HEK293 (cell line): Measurements from ENCODE around the gene CS.
A peak's percentile ranks its signal among the peaks of the same experiment; 100 is the strongest.

ENCODE experiments used
- CTCF ChIA-PET: fragments of 350-600 bp; formaldehyde crosslinking; extraction: SDS; loops from one replicate; lab custom pipeline; 2021; ENCODE audit warnings: antibody characterized with exemption; lab: Yijun Ruan, JAX
- POLR2A ChIA-PET: fragments of 300-600 bp; formaldehyde crosslinking; extraction: SDS; loops from one replicate; lab custom pipeline; 2020; ENCODE audit warnings: antibody characterized with exemption, inconsistent platforms; lab: Yijun Ruan, JAX
- H3K27ac ChIP-seq: fragments of 200-500 bp; sonication (Bioruptor generic); 2 replicates; pipeline ENCODE4 v1.5.1; 2014; ENCODE audit warnings: low read depth, low read length, control low read depth, inconsistent platforms; ENCODE audit errors: extremely low read depth
- H3K36me3 ChIP-seq, 2 experiments: fragments of 200-500 bp in 1 of 2; sonication (Bioruptor generic) in 1 of 2; 1 replicate in 1 of 2; 2 replicates in 1 of 2; pipeline ENCODE4 v1.5.1; 2014 to 2017; ENCODE audit warnings: inconsistent platforms in 2 of 2, low read length in 2 of 2; ENCODE audit not compliant: control insufficient read depth in 2 of 2, insufficient read depth in 1 of 2
- H3K4me1 ChIP-seq: fragments of 200-500 bp; sonication (Bioruptor generic); 2 replicates; pipeline ENCODE4 v1.5.1; 2014; ENCODE audit warnings: mild to moderate bottlenecking, low read length, inconsistent platforms; ENCODE audit not compliant: control insufficient read depth, insufficient read depth
- H3K4me3 ChIP-seq: 2 replicates; pipeline ENCODE4 v1.5.1; 2011; ENCODE audit warnings: low read depth, mild to moderate bottlenecking, control low read depth, low read length, moderate library complexity
- H3K9me3 ChIP-seq: fragments of 200-500 bp; sonication (Bioruptor generic); 2 replicates; pipeline ENCODE4 v1.5.1; 2014; ENCODE audit warnings: low read depth, low read length, inconsistent platforms; ENCODE audit not compliant: control insufficient read depth, insufficient read depth
- AEBP2 ChIP-seq: fragments of 450-650 bp; formaldehyde crosslinking; IDR thresholded peaks from 2 replicates; pipeline ENCODE4 v1.5.1; 2016; ENCODE audit warnings: missing biosample characterization, missing genetic modification characterization, borderline replicate concordance
- CTCF ChIP-seq: fragments of 450-650 bp; formaldehyde crosslinking; IDR thresholded peaks from 2 replicates; pipeline ENCODE4 v1.5.1; 2016; ENCODE audit warnings: missing biosample characterization, missing genetic modification characterization
- FEZF1 ChIP-seq: fragments of 450-650 bp; formaldehyde crosslinking; IDR thresholded peaks from 2 replicates; pipeline ENCODE4 v1.5.1; 2016; ENCODE audit warnings: missing biosample characterization, missing genetic modification characterization
- GLI2 ChIP-seq: fragments of 450-650 bp; formaldehyde crosslinking; IDR thresholded peaks from 2 replicates; pipeline ENCODE4; 2017; ENCODE audit warnings: missing biosample characterization, missing genetic modification characterization, low read depth, borderline replicate concordance
- IKZF3 ChIP-seq: fragments of 450-650 bp; IDR thresholded peaks from 2 replicates; pipeline ENCODE4 v1.5.0; 2018; ENCODE audit warnings: missing biosample characterization, mild to moderate bottlenecking, missing genetic modification characterization, moderate library complexity
- KLF7 ChIP-seq: fragments of 450-650 bp; formaldehyde crosslinking; IDR thresholded peaks from 2 replicates; pipeline ENCODE4 v1.5.1; 2016; ENCODE audit warnings: missing biosample characterization, missing genetic modification characterization, borderline replicate concordance
- PATZ1 ChIP-seq: fragments of 450-650 bp; formaldehyde crosslinking; IDR thresholded peaks from 2 replicates; pipeline ENCODE4 v1.5.1; 2016; ENCODE audit warnings: missing biosample characterization, missing genetic modification characterization
- PRDM1 ChIP-seq: fragments of 450-650 bp; formaldehyde crosslinking; IDR thresholded peaks from 2 replicates; pipeline ENCODE4; 2016; ENCODE audit warnings: missing biosample characterization, missing genetic modification characterization
- ZBTB44 ChIP-seq: fragments of 450-650 bp; IDR thresholded peaks from 2 replicates; pipeline ENCODE4 v1.5.1; 2018; ENCODE audit warnings: missing biosample characterization, mild to moderate bottlenecking, missing genetic modification characterization
- ZBTB6 ChIP-seq: fragments of 450-650 bp; formaldehyde crosslinking; IDR thresholded peaks from 2 replicates; pipeline ENCODE4 v1.5.1; 2017; ENCODE audit warnings: missing biosample characterization, missing genetic modification characterization
- ZBTB7A ChIP-seq: fragments of 450-650 bp; formaldehyde crosslinking; IDR thresholded peaks from 2 replicates; pipeline ENCODE4 v1.5.1; 2016; ENCODE audit warnings: low read depth, missing biosample characterization, missing genetic modification characterization
- ZNF155 ChIP-seq: fragments of 450-650 bp; formaldehyde crosslinking; IDR thresholded peaks from 2 replicates; pipeline ENCODE4 v1.5.1; 2016; ENCODE audit warnings: missing biosample characterization, missing genetic modification characterization
- ZNF335 ChIP-seq: fragments of 450-650 bp; formaldehyde crosslinking; conservative IDR thresholded peaks from 2 replicates; pipeline ENCODE4 v1.5.1; 2016; ENCODE audit warnings: missing biosample characterization, missing genetic modification characterization
- ZNF362 ChIP-seq: fragments of 450-650 bp; formaldehyde crosslinking; IDR thresholded peaks from 2 replicates; pipeline ENCODE4 v1.5.1; 2016; ENCODE audit warnings: missing biosample characterization, missing genetic modification characterization
- ZNF404 ChIP-seq: fragments of 450-650 bp; formaldehyde crosslinking; IDR thresholded peaks from 2 replicates; pipeline ENCODE4 v1.5.1; 2017; ENCODE audit warnings: missing biosample characterization, missing genetic modification characterization
- ZNF48 ChIP-seq: fragments of 450-650 bp; formaldehyde crosslinking; IDR thresholded peaks from 2 replicates; pipeline ENCODE4 v1.5.1; 2016; ENCODE audit warnings: missing biosample characterization, missing genetic modification characterization
- ZNF488 ChIP-seq: fragments of 450-650 bp; formaldehyde crosslinking; IDR thresholded peaks from 2 replicates; pipeline ENCODE4 v1.5.1; 2016; ENCODE audit warnings: missing biosample characterization, missing genetic modification characterization
- ZNF544 ChIP-seq: fragments of 450-650 bp; formaldehyde crosslinking; IDR thresholded peaks from 2 replicates; pipeline ENCODE4 v1.5.0; 2017; ENCODE audit warnings: missing biosample characterization, missing genetic modification characterization
- ZNF623 ChIP-seq: fragments of 450-650 bp; formaldehyde crosslinking; IDR thresholded peaks from 2 replicates; pipeline ENCODE4 v1.5.1; 2016; ENCODE audit warnings: missing biosample characterization, missing genetic modification characterization
- ZNF768 ChIP-seq: fragments of 450-650 bp; formaldehyde crosslinking; IDR thresholded peaks from 2 replicates; pipeline ENCODE4 v1.5.1; 2018; ENCODE audit warnings: missing biosample characterization, mild to moderate bottlenecking, missing genetic modification characterization
- ZNF843 ChIP-seq: fragments of 450-650 bp; formaldehyde crosslinking; IDR thresholded peaks from 2 replicates; pipeline ENCODE4 v1.5.1; 2016; ENCODE audit warnings: missing biosample characterization, missing genetic modification characterization
- ZSCAN4 ChIP-seq: fragments of 450-650 bp; formaldehyde crosslinking; IDR thresholded peaks from 2 replicates; pipeline ENCODE4 v1.5.1; 2017; ENCODE audit warnings: missing biosample characterization, missing genetic modification characterization

Gene CS

GRCh38 chr12:56257491-56258067 lies 42.6 kb downstream of the CS start (continued):
- TF ChIP-seq PATZ1 (peak; percentile 39; the same call in 1 of the 2 replicates), ZNF335 (tag by site-specific recombination) (peak; percentile 13; the same call in 1 of the 2 replicates), IKZF3 (peak; percentile 30; the same call in 1 of the 2 replicates), ZBTB6 (no peak), ZBTB44 (tag by site-specific recombination) (no peak)

- peaks cover 13% of the 10 kb centered on the region for H3K4me1 ChIP-seq
Measured at GRCh38 chr12:56257071-56257470, 43.1 kb downstream of the CS start.

More at GRCh38 chr12:56257071-56257470, 43.1 kb downstream of the CS start:
- no peaks in the 10 kb centered on the region for H3K9me3 ChIP-seq
- TF ChIP-seq ZNF48 (tag by site-specific recombination) (no peak), ZNF488 (tag by site-specific recombination) (no peak), ZNF843 (no peak), FEZF1 (tag by site-specific recombination) (no peak), ZBTB7A (tag by site-specific recombination) (no peak), ZNF404 (no peak), ZNF623 (tag by site-specific recombination) (no peak), AEBP2 (tag by site-specific recombination) (no peak), CTCF (tag by site-specific recombination) (no peak), ZNF155 (tag by site-specific recombination) (no peak), ZNF362 (tag by site-specific recombination) (no peak), ZNF544 (tag by site-specific recombination) (no peak), KLF7 (no peak), ZNF768 (tag by site-specific recombination) (no peak), GLI2 (tag by site-specific recombination) (no peak), PRDM1 (no peak), ZSCAN4 (tag by site-specific recombination) (no peak)
- TF ChIP-seq, all 188 proteins: peak for 0
- POLR2A ChIA-PET: interaction anchor here (0.7 to 3.5 kb wide), 5 partner anchors 9 to 138 kb away, joined by 3 to 26 read pairs (median 4); partner anchors contain the start of gene COQ10A
- peak overlapping the region; percentile 90; the same call in 1 of the 2 replicates for H3K27ac ChIP-seq
- CTCF ChIA-PET: interaction anchor here (0.5 to 2.3 kb wide), 15 partner anchors 11 to 1876 kb away, joined by 3 to 10 read pairs (median 4); partner anchors contain the start of genes RNF41 and SMARCC2
- peaks cover 25 to 51% of the 10 kb centered on the region in 2 experiments for H3K36me3 ChIP-seq
- H3K4me3 ChIP-seq: peak overlapping the region; percentile 92
